GM19397 (cell line): ENCODE results near the gene FOXP1.

Source experiments
- ATAC-seq: cut with Tn5 transposase; IDR thresholded peaks from one replicate; pipeline ENCODE4 v1.9.1; 2021; ENCODE audit warnings: mild to moderate bottlenecking, moderate library complexity; ENCODE audit not compliant: unreplicated experiment

FOXP1 gene

GRCh38 chr3:71510510-71510909 lies 73.0 kb downstream of the FOXP1 start:
- no peak for ATAC-seq

GRCh38 chr3:71509066-71509465 lies 74.5 kb downstream of the FOXP1 start:
- ATAC-seq = no peak

DNA sequence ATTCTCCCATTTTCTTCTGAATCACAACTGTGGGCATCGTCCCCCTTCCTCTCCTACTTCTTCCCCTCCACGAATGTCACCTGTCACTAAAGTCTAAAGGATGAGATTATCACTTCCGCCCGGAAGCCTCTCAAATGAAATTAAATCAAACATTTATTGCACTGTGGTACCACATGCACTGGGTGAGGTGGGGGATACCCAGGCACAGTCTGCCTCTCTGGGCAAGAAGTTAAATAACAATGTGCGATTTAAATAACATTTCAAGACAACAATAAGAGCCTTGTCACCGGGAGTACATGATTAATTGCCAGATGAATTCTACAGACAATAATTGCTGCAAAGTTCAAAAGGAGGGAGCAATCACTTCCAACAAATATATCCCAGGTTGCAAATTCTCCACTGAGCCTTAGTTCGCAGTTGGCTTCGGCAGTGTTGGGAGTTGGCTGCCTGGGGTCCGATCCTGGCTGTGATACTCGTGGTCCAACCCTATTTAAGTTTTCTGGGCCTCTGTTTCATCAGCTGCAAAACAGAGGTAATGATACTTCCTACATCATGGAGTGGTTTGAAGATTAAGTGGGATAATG lies 77.7 kb downstream of the FOXP1 start:
- no peak for ATAC-seq

- ATAC-seq = no peak
These were observed 79.1 kb downstream of the FOXP1 start for GRCh38 chr3:71504250-71505036.

DNA sequence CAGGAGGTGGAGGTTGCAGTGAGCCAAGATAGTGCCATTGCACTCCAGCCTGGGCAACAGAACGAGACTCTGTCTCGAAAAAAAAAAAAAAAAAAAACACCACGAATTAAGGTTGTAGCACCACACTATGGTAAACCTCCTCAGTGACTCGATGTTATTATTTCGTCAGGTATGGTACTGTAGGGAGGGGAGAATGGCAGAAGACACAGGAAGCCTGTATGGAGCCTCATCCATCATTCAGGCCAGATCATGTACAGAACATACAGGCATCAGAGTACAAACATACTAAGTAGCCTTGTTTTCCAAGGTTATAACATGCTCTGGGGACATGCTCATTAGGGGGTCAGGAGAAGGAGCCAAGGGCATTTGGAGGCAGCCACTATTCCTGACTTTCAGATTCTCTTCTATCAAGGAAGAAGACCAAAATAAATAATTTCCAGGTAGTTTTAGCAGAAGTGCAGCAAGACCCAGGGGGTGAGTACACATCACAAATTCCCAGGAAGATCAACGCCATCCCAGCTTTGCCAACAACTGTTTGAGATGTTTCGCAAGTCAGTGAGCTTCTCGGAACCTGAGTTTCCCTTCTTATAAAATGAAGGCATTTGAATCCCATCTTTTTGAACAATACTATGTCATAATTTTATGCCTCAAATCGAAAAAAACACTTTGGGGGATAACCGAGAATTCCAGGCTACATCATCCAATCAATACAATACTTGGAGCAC lies 79.8 kb downstream of the FOXP1 start:
- no peak for ATAC-seq

DNA sequence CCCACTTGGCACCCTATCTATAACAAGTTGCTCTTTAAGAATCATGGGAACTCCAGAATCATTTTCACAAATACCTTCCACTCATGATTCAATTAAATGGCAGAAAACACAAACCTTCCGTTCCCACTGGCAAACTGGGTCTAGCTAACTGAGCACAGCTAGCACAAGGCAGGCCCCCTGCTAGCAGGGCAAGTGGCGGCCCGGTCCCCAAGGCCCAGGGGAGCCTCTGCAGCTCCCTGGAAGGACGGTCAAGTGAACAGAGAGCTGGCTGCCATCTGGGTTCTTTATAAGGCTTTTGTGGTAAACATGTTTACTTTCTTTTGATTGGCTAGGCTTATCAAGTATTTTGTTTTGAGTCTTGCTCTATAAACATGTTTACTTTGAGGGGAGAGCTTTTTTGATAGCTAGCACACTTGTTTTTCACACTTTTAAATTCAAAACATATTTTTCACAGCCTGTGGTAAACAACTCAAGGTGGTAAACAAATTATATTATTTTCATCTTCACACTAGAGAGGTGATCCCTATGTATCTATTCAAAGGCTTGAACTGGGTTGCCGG lies 81.4 kb downstream of the FOXP1 start:
- ATAC-seq = no peak

DNA sequence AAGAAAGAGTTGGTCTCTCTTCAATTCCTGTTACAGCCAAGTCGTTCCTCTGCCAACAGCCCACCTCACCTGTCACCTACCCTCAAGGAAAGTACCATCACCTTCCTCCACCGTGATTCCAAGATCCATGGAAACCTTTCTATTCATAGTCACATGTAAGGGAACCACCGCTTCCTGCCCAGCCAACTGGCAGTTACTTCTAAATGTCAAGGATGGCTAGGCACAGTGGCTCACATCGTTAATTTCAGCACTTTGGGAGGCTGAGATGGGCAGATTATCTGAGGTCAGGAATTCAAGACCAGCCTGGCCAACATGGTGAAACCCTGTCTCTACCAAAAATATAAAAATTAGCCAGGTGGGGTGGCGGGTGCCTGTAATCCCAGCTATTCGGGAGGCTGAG lies 82.8 kb downstream of the FOXP1 start:
- ATAC-seq = no peak

- ATAC-seq = no peak
These were observed 84.2 kb downstream of the FOXP1 start for GRCh38 chr3:71499227-71499876.

DNA sequence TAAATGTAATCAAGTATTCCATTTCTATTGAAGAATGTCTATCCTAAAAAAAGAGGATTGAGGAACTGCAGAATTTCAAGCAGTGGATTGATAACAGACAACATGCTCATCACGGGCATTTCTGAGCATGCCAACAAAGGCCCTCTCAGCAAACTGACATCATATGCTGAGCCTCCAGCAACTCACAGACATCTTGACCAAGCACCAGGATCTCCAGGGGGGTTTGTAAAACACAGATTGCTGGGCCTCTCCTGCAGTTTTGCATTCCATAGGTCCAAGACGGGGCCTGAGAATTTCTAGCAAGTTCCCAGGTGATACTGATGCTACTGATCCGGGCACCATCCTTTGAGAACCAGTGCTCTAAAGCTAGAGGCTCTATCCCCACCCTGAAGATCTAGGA lies 85.0 kb downstream of the FOXP1 start:
- no peak for ATAC-seq

DNA sequence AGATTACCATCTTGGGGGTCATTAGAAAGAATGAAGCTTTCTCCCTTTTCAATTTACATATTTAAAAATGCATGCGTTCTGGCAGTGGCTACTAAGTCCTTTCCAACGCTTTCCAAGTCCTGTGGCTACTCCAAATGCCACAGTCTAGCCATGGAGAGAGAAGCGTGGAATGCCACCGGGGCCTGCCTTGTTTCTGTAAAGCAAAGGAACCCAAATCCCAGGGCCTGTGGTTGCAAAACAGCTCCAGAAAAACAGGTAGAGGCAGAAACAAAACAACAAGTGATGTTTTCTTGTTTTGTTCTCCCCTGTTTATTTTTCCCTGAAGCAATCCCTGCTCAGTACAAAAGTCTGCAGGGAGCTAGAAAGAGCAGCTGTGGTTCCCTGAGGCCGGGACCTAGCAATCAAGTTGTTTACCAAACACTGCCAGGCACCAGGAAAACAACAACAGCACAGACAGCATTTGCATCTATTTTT lies 85.5 kb downstream of the FOXP1 start:
- ATAC-seq = no peak

DNA sequence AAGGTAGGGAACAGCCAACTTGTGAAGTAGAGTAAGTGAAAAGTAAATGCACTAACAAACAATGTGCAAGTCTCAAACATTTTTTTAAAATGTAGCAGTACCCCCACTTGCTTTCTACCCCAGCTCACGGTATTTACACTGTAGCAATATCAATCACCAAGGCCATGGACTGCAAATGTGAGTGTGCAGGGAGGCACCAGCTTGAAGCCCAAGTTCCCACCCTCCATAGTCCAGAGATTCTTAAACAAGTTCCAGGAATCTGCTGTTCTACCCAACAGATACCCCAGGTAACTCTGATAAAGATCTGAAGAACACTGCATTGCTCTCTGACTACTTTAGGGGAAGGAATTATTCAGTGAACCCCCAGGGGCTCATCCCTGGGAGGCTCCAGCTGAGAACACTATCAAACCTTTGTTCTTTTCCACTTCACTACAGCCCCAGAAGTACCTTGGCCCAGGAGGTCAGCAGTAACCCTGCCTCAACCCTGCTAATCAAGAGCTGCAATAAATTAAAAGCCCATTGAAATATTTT lies 86.1 kb downstream of the FOXP1 start:
- ATAC-seq = no peak

DNA sequence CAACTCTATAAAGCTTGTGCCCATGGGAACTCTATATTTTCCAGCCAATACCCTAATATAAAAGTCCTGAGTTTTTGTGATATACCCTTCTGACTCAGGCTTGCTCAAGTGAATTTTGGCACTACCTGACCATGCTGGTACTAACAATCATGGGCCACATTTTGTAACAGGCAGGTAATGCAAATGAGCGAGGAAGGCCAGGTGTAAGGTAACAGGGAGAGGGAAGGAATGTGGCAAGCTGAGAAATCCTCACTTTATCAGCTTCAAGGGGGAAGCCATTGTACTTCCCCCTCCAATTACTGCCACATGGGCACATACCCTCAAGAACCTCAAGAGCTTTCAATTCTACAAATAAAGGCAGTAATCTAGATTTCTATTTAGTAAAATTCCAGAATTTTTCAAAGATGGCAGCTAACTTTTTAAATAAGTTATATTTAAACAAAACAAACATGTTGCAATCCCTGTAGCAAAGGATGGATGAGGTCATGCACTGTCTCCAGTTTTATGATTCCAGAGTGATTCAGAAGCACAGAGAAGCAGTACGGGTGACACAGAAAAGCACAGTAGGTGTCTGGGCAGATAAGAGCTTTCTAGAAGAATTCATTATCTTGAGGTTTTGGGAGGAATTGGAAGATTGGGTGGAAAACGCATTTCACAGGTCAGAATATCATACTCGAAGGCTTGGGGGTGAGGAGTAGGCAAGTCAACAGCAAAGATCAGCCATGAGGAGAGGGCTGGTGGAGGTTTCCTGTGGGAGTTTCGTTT lies 87.6 kb downstream of the FOXP1 start:
- ATAC-seq = no peak

DNA sequence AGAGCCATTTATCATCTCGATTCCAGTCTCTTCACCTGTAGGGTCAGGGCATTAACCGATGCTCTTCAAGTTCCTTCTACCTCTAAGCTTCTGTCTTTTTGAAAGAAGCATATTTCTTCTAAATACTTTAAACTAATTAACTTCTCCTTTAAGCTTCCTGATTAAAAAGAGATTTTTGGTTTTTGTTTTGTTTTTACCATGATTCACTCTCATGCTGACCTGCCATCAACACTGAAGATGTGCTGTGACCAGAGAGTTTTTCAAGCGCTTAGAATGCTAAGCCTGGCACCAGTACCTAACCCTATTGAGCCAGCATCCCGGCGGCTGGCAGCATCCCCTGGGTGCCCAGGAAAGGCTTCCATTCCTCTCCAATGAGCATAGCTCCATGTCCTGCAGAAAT lies 89.3 kb downstream of the FOXP1 start:
- ATAC-seq = no peak

DNA sequence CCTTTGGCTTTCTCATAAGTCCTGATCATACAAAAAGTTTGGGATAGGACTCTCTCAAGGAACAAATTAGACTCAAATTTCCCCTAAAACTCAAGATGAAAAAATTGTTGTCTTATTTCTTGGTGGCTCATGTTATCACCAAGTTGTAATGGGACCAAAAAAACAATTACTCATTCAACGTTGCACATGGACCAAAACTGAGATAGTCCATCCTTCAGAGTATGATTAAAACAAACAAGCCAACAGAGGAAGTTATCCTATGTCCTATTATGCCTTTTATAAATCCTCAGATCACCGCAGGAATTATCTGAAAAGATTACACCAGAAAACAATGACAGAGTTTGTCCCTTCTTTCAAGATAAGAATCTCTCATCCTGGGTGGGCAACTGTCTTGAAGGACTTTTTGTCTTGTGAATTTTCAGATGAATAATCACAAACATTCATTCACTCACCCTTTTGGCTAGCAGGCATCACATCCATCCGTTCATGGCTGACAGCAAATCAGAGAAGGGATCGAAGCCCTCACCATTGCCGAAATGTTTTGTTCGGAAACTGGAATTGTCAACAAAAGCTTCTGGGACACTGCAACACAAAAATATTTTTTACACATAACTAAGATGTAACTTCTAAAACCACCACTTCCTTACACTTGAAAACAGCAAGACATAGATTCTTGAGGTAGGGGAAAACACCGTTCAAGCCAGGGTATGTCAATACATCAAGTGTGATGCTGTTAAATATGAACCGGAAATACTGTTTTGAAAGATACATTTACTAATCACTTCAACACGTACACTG lies 90.4 kb downstream of the FOXP1 start:
- ATAC-seq = no peak

DNA sequence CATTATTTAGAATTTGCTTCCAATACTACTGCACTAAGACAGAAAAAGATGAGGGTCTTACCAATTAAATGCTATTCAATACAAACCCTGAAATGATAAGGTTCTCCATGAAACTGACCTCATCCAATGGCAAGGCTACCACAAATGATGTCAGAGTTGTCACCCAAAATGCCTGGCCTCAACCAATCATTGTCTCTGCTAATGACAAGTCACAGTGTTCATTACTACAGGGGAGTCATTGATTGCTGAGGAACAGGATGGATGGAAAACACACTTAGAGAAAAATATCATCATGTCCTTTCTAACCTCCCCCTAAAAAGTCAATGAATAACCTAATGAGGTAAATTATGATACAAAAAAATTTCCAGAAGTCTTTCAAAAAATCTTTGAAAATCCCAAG lies 91.0 kb downstream of the FOXP1 start:
- no peak for ATAC-seq

DNA sequence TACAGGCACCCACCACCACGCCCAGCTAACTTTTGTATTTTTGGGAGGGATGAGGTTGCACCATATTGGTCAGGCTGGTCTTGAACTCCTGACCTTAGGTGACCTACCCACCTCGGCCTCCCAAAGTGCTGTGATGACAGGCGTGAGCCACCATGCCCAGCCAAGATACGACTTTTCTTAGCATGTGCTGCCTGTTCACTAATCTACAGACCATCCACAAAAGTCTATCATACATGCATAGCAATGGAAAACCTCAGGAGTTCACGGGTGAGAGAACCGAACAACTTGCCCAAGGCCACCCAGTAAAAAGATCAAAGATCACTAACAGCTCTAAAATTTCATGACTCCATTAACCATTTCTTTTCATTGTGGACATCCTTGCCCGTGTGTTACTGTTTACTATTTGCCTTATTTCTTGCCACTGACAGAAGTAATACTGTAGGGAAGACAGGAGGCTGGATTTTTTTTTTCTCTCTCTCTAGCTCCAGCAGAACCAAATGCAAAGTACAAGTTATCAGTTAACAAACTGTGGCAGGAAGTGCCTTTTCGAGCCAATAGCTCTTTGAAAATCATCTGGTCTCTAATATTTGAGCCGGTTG lies 92.3 kb downstream of the FOXP1 start:
- no peak for ATAC-seq

DNA sequence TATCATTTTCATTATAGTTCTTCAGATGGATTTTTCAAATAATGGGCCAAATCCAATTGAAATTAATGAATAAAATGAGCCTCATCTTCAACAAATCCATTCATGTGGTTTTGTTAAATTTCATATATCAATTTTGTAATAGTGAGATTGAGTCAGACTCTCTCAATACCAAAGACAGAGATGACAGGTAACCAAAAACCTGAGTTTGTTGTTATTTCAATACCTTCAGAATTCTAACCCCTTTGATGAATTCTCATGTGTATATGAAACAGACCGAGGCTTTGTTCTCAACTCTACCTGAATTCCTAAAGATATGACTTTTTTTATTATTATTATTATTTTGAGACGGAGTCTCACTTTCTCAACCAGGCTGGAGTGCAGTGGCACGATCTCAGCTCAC lies 92.8 kb downstream of the FOXP1 start:
- no peak for ATAC-seq

DNA sequence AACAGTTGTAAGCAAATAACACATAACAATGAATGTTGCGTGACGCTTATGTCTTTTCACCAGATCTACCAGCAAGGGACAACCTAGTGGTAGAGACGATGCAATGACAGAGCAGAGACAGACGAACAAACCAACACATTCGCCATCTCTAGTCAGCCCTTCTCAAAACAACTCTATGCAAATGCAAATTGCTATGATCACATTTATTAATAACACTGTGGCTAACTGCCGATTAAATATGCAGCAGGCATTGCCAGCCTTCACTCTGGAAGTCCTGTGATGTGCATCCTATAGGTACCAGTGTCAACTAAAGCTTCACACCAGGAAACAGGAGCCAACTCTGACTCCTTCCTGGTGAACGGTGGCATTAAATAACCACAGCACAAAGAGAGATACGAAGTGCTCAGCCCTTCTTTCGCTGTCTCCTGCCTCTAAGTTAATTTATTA lies 94.2 kb downstream of the FOXP1 start:
- no peak for ATAC-seq

DNA sequence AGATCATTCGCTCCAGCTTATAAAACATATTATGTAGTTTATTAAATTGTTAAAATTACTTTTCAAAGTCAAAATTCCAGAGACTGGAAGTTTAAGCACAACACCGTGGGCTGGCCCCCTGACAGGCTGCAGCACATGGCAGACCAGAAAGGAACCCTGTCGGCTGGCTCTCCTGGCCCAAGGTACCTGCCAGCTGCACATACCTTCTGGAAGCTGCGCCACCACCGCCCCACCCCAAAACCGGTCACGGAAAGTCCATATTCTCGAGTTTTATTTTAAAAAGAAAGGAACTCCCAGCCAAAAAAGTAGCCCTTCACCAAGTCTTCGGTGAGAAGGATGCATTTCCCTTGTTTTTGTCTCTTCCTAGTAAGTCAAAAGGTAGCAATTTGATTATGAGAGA lies 94.6 kb downstream of the FOXP1 start:
- no peak for ATAC-seq
